ENCODE results near the gene CREB3L4. TPM values are rescaled to one million over a fixed set of nuclear protein-coding genes. Genes with fewer than 3 reads are reported as not detected.
A peak's percentile ranks its signal among the peaks of the same experiment; 100 is the strongest.

CREB3L4 gene
- total and polyA plus RNA-seq, 2 of the 13 experiments (the other 11 are each of a cell fraction or from before 2014, with no cell fraction given), result 9.9 to 18.7 TPM

GRCh38 chr1:153934746-153935145, 33.0 kb upstream of the CREB3L4 start:
- no peak for DNase-seq (ENCODE audit: low spot score)
- POLR2A ChIA-PET, result interaction anchor here (0.9 kb wide), 1 partner anchor 12 kb away, joined by 7 read pairs; the partner anchor contains the start of gene GATAD2B
- H3K9me3 ChIP-seq (ENCODE audit: low read length), result no peaks in the 10 kb centered on the region
- no peak overlapping the region for H3K27ac ChIP-seq (ENCODE audit: extremely low read length, insufficient read depth, low read length)
- peaks cover 24 to 51% of the 10 kb centered on the region in 2 experiments for H3K36me3 ChIP-seq (replicated peaks in 1 of 2; ENCODE audit: control insufficient read depth in 1 of 2, insufficient read depth in 2 of 2, low read length in 2 of 2)
- no peaks in the 10 kb centered on the region for H3K79me2 ChIP-seq (ENCODE audit: insufficient read depth, low read length)
- H3K4me3 ChIP-seq (replicated peaks in 1 of 3; ENCODE audit: insufficient read depth in 1 of 3, low read depth in 2 of 3, low read length in 3 of 3), result no peak overlapping the region
- BruUV-seq (replicated peaks), result no TSS peak
- no peaks in the 10 kb centered on the region for H3K4me1 ChIP-seq (ENCODE audit: insufficient read depth, low read length)
- no peak overlapping the region for H3K9ac ChIP-seq (ENCODE audit: insufficient read depth, low read depth, low read length)
- WGBS (ENCODE audit: low lambda C conversion rate), result 95% methylated on average over 9 of the region's 9 CpGs
- no peak for ATAC-seq
- H3K4me2 ChIP-seq (ENCODE audit: low read depth, low read length), result no peak overlapping the region
- in situ Hi-C loops (cut with HindIII; ENCODE audit: extremely low pct_ligation_motif_present, low pct_unique_long_range_greater_than_20kb), result no loop called here
- H4K20me1 ChIP-seq (ENCODE audit: insufficient read depth, low read length), result no peaks in the 10 kb centered on the region
- H3K27me3 ChIP-seq (ENCODE audit: control insufficient read depth in 1 of 2, insufficient read depth in 2 of 2, low read length in 2 of 2), result no peaks in the 10 kb centered on the region
- intact Hi-C loops (cut with micrococcal nuclease; ENCODE audit: unreplicated experiment), result no loop called here
- TF ChIP-seq ZMYM3 (CRISPR knock-in tag; IDR thresholded peaks at IDR 0.05) (no peak), AGO2 (optimal IDR thresholded peaks at IDR 0.05; ENCODE audit: low read depth, low read length) (peak; percentile 37)
- CTCF ChIA-PET (ENCODE audit: low intra/inter-chr PET ratio, low total read pairs), result no interaction called here
- no peak for FAIRE-seq
- no peak overlapping the region for H2AFZ ChIP-seq (ENCODE audit: low read length)

- no peak overlapping the region for H3K4me2 ChIP-seq (ENCODE audit: low read depth, low read length)
- no peaks in the 10 kb centered on the region for H3K9me3 ChIP-seq (ENCODE audit: low read length)
- H3K4me3 ChIP-seq (replicated peaks in 1 of 3; ENCODE audit: insufficient read depth in 1 of 3, low read depth in 2 of 3, low read length in 3 of 3), result no peak overlapping the region
- BruUV-seq (replicated peaks), result no TSS peak
- ChIA-PET POLR2A (no interaction called here), CTCF (ENCODE audit: low intra/inter-chr PET ratio, low total read pairs) (no interaction called here)
- H3K9ac ChIP-seq (ENCODE audit: insufficient read depth, low read depth, low read length), result no peak overlapping the region
- FAIRE-seq (no peak), DNase-seq (ENCODE audit: low spot score) (no peak), ATAC-seq (no peak)
- no peak overlapping the region for H3K27ac ChIP-seq (ENCODE audit: extremely low read length, insufficient read depth, low read length)
- no peaks in the 10 kb centered on the region for H3K27me3 ChIP-seq (ENCODE audit: control insufficient read depth in 1 of 2, insufficient read depth in 2 of 2, low read length in 2 of 2)
- intact Hi-C loops (cut with micrococcal nuclease; ENCODE audit: unreplicated experiment) (no loop called here), in situ Hi-C loops (cut with HindIII; ENCODE audit: extremely low pct_ligation_motif_present, low pct_unique_long_range_greater_than_20kb) (no loop called here)
- peaks cover 25 to 58% of the 10 kb centered on the region in 2 experiments for H3K36me3 ChIP-seq (replicated peaks in 1 of 2; ENCODE audit: control insufficient read depth in 1 of 2, insufficient read depth in 2 of 2, low read length in 2 of 2)
- WGBS (ENCODE audit: low lambda C conversion rate), result 98% methylated on average over 9 of the region's 12 CpGs
- H3K4me1 ChIP-seq (ENCODE audit: insufficient read depth, low read length), result no peaks in the 10 kb centered on the region
- no peaks in the 10 kb centered on the region for H4K20me1 ChIP-seq (ENCODE audit: insufficient read depth, low read length)
- TF ChIP-seq, protein P1, sequence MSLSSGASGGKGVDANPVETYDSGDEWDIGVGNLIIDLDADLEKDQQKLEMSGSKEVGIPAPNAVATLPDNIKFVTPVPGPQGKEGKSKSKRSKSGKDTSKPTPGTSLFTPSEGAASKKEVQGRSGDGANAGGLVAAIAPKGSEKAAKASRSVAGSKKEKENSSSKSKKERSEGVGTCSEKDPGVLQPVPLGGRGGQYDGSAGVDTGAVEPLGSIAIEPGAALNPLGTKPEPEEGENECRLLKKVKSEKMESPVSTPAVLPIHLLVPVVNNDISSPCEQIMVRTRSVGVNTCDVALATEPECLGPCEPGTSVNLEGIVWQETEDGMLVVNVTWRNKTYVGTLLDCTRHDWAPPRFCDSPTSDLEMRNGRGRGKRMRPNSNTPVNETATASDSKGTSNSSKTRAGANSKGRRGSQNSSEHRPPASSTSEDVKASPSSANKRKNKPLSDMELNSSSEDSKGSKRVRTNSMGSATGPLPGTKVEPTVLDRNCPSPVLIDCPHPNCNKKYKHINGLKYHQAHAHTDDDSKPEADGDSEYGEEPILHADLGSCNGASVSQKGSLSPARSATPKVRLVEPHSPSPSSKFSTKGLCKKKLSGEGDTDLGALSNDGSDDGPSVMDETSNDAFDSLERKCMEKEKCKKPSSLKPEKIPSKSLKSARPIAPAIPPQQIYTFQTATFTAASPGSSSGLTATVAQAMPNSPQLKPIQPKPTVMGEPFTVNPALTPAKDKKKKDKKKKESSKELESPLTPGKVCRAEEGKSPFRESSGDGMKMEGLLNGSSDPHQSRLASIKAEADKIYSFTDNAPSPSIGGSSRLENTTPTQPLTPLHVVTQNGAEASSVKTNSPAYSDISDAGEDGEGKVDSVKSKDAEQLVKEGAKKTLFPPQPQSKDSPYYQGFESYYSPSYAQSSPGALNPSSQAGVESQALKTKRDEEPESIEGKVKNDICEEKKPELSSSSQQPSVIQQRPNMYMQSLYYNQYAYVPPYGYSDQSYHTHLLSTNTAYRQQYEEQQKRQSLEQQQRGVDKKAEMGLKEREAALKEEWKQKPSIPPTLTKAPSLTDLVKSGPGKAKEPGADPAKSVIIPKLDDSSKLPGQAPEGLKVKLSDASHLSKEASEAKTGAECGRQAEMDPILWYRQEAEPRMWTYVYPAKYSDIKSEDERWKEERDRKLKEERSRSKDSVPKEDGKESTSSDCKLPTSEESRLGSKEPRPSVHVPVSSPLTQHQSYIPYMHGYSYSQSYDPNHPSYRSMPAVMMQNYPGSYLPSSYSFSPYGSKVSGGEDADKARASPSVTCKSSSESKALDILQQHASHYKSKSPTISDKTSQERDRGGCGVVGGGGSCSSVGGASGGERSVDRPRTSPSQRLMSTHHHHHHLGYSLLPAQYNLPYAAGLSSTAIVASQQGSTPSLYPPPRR (CRISPR knock-in tag; IDR thresholded peaks at IDR 0.05; ENCODE audit: borderline replicate concordance), result no peak
- TF ChIP-seq EZH2 (conservative IDR thresholded peaks at IDR 0.05; ENCODE audit: low read depth, low read length) (no peak), ZSCAN30 (CRISPR knock-in tag; IDR thresholded peaks at IDR 0.05) (no peak), STAT5B (CRISPR knock-in tag; IDR thresholded peaks at IDR 0.05) (no peak), RBFOX2 (IDR thresholded peaks at IDR 0.05; ENCODE audit: low read depth, low read length) (0 out of 2 replicates have a peak, but pooled peaks have one; percentile 28), ZNF773 (CRISPR knock-in tag; IDR thresholded peaks at IDR 0.05; ENCODE audit: borderline replicate concordance) (no peak), AGO2 (optimal IDR thresholded peaks at IDR 0.05; ENCODE audit: low read depth, low read length) (peak; percentile 30), TEAD2 (CRISPR knock-in tag; IDR thresholded peaks at IDR 0.05) (no peak)
- no peaks in the 10 kb centered on the region for H3K79me2 ChIP-seq (ENCODE audit: insufficient read depth, low read length)
- no peak overlapping the region for H2AFZ ChIP-seq (ENCODE audit: low read length)
These were observed 31.5 kb upstream of the CREB3L4 start for GRCh38 chr1:153936011-153936802.

All from HepG2 (cell line).